Fibroblast of lung (primary cell): Measurements from ENCODE around the gene PRKCD.

Experiments
- EZH2 ChIP-seq: IDR thresholded peaks from 2 replicates; pipeline ENCODE4 v1.5.1; 2012; ENCODE audit warnings: low read length, control low read depth, mild to moderate bottlenecking; ENCODE audit errors: missing control alignments
- TF ChIP-seq, protein P1 (sequence below), 2 donors: IDR thresholded peaks in 1 of 2; conservative IDR thresholded peaks in 1 of 2; 1 replicate in 1 of 2; 2 replicates in 1 of 2; pipeline ENCODE4 v1.5.1; 2011 to 2012; ENCODE audit warnings: low read length in 2 of 2, control low read depth in 1 of 2, inconsistent platforms in 1 of 2, low read depth in 1 of 2, mild to moderate bottlenecking in 1 of 2

DNA sequence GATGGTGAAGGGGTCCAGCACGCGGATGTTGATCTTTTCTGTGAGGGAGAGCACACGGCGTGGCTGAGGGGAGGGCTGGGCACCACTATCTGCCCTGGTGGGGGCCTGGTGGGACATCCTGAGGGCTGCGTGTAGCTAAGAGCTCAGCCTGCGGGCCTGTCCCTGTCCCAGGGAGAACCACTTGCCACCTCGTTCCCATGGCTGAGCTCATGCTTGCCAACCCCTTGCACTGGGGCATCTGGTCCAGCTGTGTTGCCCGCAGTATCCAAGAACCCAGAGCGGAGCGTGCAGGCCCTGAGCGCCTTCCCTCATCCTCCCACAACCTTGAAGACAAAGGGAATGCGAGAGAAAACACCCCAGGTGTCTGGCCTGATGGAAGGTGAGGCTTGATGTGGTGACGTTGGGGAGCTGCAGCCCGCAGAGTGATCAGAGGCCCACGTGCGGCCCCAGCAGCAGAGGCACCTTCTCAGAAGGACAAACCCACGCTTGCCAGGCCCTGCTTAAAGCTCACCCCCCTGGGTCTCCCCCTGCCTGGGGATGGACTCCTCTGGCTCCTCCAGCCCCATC is 65.9 kb downstream of the PRKCD start:
- TF ChIP-seq EZH2 = no peak
- TF ChIP-seq, protein P1, sequence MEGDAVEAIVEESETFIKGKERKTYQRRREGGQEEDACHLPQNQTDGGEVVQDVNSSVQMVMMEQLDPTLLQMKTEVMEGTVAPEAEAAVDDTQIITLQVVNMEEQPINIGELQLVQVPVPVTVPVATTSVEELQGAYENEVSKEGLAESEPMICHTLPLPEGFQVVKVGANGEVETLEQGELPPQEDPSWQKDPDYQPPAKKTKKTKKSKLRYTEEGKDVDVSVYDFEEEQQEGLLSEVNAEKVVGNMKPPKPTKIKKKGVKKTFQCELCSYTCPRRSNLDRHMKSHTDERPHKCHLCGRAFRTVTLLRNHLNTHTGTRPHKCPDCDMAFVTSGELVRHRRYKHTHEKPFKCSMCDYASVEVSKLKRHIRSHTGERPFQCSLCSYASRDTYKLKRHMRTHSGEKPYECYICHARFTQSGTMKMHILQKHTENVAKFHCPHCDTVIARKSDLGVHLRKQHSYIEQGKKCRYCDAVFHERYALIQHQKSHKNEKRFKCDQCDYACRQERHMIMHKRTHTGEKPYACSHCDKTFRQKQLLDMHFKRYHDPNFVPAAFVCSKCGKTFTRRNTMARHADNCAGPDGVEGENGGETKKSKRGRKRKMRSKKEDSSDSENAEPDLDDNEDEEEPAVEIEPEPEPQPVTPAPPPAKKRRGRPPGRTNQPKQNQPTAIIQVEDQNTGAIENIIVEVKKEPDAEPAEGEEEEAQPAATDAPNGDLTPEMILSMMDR (conservative IDR thresholded peaks at IDR 0.05 in 1 of 2, IDR thresholded peaks at IDR 0.05 in 1 of 2; ENCODE audit: low read depth in 1 of 2, low read length in 2 of 2) = no peak
